ENCODE data around the gene MTMR2.

MTMR2 gene

DNA sequence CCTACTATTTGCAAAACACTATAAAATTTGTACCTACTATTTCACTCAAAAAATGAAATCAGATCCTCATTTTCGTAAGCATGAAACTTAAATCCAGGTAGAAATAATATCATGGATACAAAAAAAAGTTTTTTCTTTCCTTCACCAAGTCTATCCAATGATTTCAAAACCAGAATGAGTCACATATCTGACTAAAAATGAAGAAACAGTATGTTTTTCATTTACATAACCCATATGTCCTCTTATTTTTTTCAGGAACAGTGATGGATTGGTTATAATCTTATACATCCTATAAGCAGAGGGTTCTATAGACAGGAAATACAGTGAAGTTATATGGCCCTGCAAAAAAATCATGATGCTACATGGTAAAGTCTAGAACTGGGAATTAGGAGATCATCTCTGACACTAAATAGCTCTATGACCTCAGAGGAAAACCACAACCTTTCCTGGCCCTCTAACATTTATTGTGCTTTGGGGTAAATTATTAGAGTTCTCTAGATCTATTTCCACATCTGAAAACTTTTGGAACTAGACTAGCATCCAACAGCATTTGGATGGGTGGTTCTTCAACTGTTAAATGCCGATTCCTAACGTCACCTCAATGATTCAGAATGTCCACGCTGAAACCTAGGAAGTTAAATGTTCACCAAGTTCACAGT, 10.9 kb downstream of the MTMR2 start:
- ChIA-PET CTCF (no interaction called here), POLR2A (no interaction called here)
- no peak for TF ChIP-seq TARDBP (IDR thresholded peaks at IDR 0.05)
- TF ChIP-seq HDGF (IDR thresholded peaks at IDR 0.05; ENCODE audit: borderline replicate concordance), result no peak
- no peak for TF ChIP-seq SP1 (IDR thresholded peaks at IDR 0.05)
- TF ChIP-seq NFRKB (IDR thresholded peaks at IDR 0.05), result no peak
- TF ChIP-seq FOXK2 (IDR thresholded peaks at IDR 0.05), result no peak
- no peak for TF ChIP-seq L3MBTL2 (conservative IDR thresholded peaks at IDR 0.05)
- TF ChIP-seq SUZ12 (IDR thresholded peaks at IDR 0.05), result no peak
- no peak for TF ChIP-seq LEF1 (IDR thresholded peaks at IDR 0.05; ENCODE audit: borderline replicate concordance)
- TF ChIP-seq, protein P1, sequence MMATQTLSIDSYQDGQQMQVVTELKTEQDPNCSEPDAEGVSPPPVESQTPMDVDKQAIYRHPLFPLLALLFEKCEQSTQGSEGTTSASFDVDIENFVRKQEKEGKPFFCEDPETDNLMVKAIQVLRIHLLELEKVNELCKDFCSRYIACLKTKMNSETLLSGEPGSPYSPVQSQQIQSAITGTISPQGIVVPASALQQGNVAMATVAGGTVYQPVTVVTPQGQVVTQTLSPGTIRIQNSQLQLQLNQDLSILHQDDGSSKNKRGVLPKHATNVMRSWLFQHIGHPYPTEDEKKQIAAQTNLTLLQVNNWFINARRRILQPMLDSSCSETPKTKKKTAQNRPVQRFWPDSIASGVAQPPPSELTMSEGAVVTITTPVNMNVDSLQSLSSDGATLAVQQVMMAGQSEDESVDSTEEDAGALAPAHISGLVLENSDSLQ (IDR thresholded peaks at IDR 0.05), result no peak
- DNase-seq (ENCODE audit: extremely low spot score), result no peak

DNA sequence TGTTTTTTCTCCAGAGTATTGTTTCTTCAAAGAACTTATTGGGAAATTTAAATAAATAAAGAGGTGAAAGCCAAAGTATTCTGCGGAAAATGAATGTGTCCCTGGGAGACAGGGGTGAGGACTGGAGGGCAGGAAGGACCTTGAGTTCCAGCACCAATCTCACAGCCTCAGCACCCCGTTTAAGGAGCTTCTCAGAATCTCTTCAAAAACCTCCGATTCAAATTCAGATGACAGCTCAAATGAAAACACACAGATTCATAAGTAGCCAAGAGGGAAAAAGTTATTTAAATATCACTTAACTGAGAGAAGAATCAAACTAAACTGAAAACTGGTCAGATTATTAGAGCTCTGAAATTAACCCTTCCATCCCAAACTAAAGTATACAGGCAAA, 12.5 kb downstream of the MTMR2 start:
- CTCF ChIA-PET, result no interaction called here
- POLR2A ChIA-PET, result no interaction called here
- TF ChIP-seq ZNF384 (IDR thresholded peaks at IDR 0.05) (no peak), L3MBTL2 (conservative IDR thresholded peaks at IDR 0.05) (no peak), ELF4 (IDR thresholded peaks at IDR 0.05) (no peak)
- no peak for DNase-seq (ENCODE audit: extremely low spot score)

DNA sequence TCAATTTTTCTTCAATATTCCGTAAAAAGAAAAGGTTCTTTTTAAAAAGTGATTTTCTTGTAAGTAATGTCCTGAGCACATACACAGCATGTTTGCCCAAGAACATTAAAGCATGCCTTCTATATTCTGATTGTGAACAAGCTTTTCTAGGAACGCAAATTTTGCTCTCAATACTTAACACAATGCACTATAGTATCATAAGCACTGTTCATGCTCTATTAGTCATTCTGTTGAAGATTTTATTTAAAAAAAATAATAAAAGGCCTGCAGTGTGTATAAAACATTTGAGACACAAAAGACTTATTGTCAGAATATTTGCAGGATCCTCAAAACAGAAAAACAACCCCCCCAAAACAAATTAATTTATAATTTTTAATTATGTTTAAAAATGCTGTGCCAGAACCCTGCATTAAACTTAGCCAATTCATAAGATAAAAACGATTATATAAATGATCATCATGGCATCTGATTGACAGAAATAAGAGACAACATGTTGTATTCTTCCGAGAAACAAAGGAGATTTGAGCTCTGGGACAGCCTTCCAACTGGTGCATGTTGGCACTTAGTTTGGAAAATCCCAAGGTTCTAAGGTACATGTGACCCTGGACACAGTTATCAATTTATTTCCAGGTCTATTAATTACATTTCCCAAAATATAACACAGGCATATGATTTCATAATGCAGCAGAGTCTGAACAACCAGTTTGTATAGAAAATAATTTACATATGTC, 13.1 kb downstream of the MTMR2 start:
- DNase-seq (ENCODE audit: extremely low spot score), result no peak
- POLR2A ChIA-PET, result no interaction called here
- TF ChIP-seq FOXK2 (IDR thresholded peaks at IDR 0.05) (no peak), SUZ12 (IDR thresholded peaks at IDR 0.05) (no peak), ELF4 (IDR thresholded peaks at IDR 0.05) (no peak), BHLHE40 (IDR thresholded peaks at IDR 0.05; ENCODE audit: borderline replicate concordance) (no peak), L3MBTL2 (conservative IDR thresholded peaks at IDR 0.05) (no peak), SP1 (IDR thresholded peaks at IDR 0.05) (no peak), FOXA1 (IDR thresholded peaks at IDR 0.05) (no peak), LEF1 (IDR thresholded peaks at IDR 0.05; ENCODE audit: borderline replicate concordance) (no peak), CTBP1 (IDR thresholded peaks at IDR 0.05; ENCODE audit: borderline replicate concordance) (no peak), NFRKB (IDR thresholded peaks at IDR 0.05) (no peak), ZNF384 (IDR thresholded peaks at IDR 0.05) (no peak), TARDBP (IDR thresholded peaks at IDR 0.05) (no peak)
- TF ChIP-seq, protein P1 (IDR thresholded peaks at IDR 0.05), result no peak
- CTCF ChIA-PET, result no interaction called here

DNA sequence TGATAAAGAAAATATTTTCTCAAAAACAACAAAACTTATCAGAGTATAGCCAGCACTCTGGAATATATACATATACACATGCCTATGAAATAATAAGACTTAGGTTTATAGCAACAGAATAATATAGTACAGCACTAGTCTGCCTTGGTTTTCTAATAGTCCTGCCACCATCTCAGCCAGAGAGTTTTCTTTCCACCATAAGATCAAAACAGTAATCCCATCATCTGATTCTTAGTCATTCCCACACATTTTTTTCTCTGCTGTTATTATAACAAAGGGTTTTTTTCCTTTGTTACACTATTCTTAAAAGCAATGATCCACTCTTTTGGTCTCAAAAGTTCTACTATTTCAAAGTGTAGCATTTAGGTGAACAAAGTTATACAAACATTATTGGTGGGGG, 15.1 kb downstream of the MTMR2 start:
- POLR2A ChIA-PET, result no interaction called here
- TF ChIP-seq ZNF384 (IDR thresholded peaks at IDR 0.05), result no peak
- TF ChIP-seq SUZ12 (IDR thresholded peaks at IDR 0.05), result no peak
- TF ChIP-seq ARNT (IDR thresholded peaks at IDR 0.05), result no peak
- TF ChIP-seq FOXA1 (IDR thresholded peaks at IDR 0.05), result no peak
- no peak for TF ChIP-seq FOXK2 (IDR thresholded peaks at IDR 0.05)
- no peak for TF ChIP-seq HDGF (IDR thresholded peaks at IDR 0.05; ENCODE audit: borderline replicate concordance)
- TF ChIP-seq LEF1 (IDR thresholded peaks at IDR 0.05; ENCODE audit: borderline replicate concordance), result no peak
- no peak for DNase-seq (ENCODE audit: extremely low spot score)
- CTCF ChIA-PET, result no interaction called here

DNA sequence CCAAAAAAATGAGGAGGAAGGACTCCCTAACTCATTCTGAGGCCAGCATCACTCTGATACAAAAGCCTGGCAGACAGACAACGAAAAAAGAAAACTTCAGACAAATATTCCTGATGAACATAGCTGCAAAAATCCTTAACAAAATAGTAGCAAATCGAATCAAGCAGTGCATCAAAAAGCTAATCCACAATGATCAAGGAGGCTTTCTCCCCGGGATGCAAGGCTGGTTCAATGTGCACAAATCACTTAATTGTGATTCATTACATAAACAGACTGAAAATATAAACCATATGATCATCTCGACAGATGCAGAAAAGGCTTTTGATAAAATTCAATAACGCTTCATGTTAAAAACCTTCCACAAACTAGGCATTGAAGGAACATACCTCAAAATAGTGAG, 16.4 kb downstream of the MTMR2 start:
- DNase-seq (ENCODE audit: extremely low spot score), result no peak
- ChIA-PET POLR2A (no interaction called here), CTCF (no interaction called here)
- TF ChIP-seq, protein P1 (IDR thresholded peaks at IDR 0.05), result no peak
- TF ChIP-seq CTBP1 (IDR thresholded peaks at IDR 0.05; ENCODE audit: borderline replicate concordance) (no peak), L3MBTL2 (conservative IDR thresholded peaks at IDR 0.05) (no peak), FOXA1 (IDR thresholded peaks at IDR 0.05) (no peak), HDGF (IDR thresholded peaks at IDR 0.05; ENCODE audit: borderline replicate concordance) (no peak), BHLHE40 (IDR thresholded peaks at IDR 0.05; ENCODE audit: borderline replicate concordance) (no peak), SUZ12 (IDR thresholded peaks at IDR 0.05) (no peak), FOXM1 (IDR thresholded peaks at IDR 0.05; ENCODE audit: borderline replicate concordance) (no peak), ELF4 (IDR thresholded peaks at IDR 0.05) (no peak), ARNT (IDR thresholded peaks at IDR 0.05) (no peak)

DNA sequence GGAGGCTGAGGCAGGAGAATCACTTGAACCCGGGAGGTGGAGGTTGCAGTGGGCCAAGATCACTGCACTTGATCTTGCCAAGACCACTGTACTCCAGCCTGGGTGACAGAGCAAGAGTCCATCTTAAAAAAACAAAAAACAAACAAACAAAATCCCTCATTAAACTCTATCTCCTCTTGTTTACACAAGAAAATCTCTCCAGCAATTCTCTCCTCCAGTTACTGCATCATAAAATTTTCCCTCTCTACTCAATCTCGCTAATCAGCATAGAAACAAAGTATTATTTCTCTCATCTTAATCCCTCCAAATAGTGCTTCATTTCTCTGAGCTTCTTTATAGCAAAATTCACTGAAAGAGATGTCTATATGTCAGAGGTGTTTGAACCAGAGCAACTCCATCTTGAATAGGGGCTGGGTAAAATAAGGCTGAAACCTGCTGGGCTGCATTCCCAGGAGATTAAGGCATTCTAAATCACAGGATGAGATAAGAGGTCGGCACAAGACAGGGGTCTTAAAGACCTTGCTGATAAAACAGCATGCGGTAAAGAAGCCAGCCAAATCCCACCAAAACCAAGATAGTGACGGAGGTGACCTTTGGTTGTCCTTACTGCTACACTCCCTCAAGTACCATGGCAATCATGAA, 19.8 kb downstream of the MTMR2 start:
- POLR2A ChIA-PET, result no interaction called here
- DNase-seq (ENCODE audit: extremely low spot score), result no peak
- CTCF ChIA-PET, result interaction anchor here (0.8 kb wide), 1 partner anchor 53 kb away, joined by 3 read pairs; no protein-coding TSS in a partner anchor
- TF ChIP-seq FOXK2 (IDR thresholded peaks at IDR 0.05) (no peak), L3MBTL2 (conservative IDR thresholded peaks at IDR 0.05) (peak; percentile 28; the same call in 1 of the 2 replicates), ZNF384 (IDR thresholded peaks at IDR 0.05) (no peak)
- TF ChIP-seq, protein P1 (IDR thresholded peaks at IDR 0.05), result peak; percentile 15; the same call in 1 of the 2 replicates
